RWPE1 (cell line): Measurements from ENCODE around the gene GINS1.
A peak's percentile ranks its signal among the peaks of the same experiment; 100 is the strongest.

ENCODE experiments used
- CTCF ChIA-PET: fragments of 350-600 bp; sonication (Branson Sonifier 250); formaldehyde crosslinking; extraction: SDS; loops from one replicate; lab custom pipeline; 2021; lab: Yijun Ruan, JAX
- POLR2A ChIA-PET: fragments of 400-600 bp; formaldehyde crosslinking; extraction: SDS; loops from one replicate; lab custom pipeline; 2020; ENCODE audit warnings: antibody characterized with exemption; ENCODE audit not compliant: low non-redundant PET; lab: Yijun Ruan, JAX
- DNase-seq: peaks from one replicate; pipeline ENCODE4 v3.0.0; 2012; ENCODE audit warnings: low spot score
- H3K27ac ChIP-seq: fragments of 450-650 bp; 2 replicates; pipeline ENCODE4 v1.5.1; 2017
- CTCF ChIP-seq: fragments of 450-650 bp; conservative IDR thresholded peaks from 2 replicates; pipeline ENCODE4 v1.5.1; 2017; ENCODE audit warnings: low read depth, mild to moderate bottlenecking

GINS1 gene

GRCh38 chr20:25444556-25444955, 37.1 kb downstream of the GINS1 start:
- H3K27ac ChIP-seq: no peak overlapping the region
- CTCF ChIA-PET: no interaction called here
- POLR2A ChIA-PET: no interaction called here
- DNase-seq: no peak
- no peak for TF ChIP-seq CTCF

GRCh38 chr20:25447671-25448070, 40.2 kb downstream of the GINS1 start:
- ChIA-PET CTCF (interaction anchor here (0.7 kb wide), 1 partner anchor 48 kb away, joined by 4 read pairs; no protein-coding TSS in a partner anchor), POLR2A (no interaction called here)
- DNase-seq: no peak
- no peak for TF ChIP-seq CTCF
- no peak overlapping the region for H3K27ac ChIP-seq

GRCh38 chr20:25452333-25452732, 44.9 kb downstream of the GINS1 start:
- no peak overlapping the region for H3K27ac ChIP-seq
- ChIA-PET POLR2A (no interaction called here), CTCF (no interaction called here)
- no peak for DNase-seq
- no peak for TF ChIP-seq CTCF

GRCh38 chr20:25453035-25453810, 45.8 kb downstream of the GINS1 start:
- peak overlapping the region; percentile 11; the same call in 1 of the 2 replicates for H3K27ac ChIP-seq
- CTCF ChIA-PET: interaction anchor here (0.7 kb wide), 1 partner anchor 133 kb away, joined by 3 read pairs; no protein-coding TSS in a partner anchor
- no peak for TF ChIP-seq CTCF
- peak; percentile 73 for DNase-seq
- POLR2A ChIA-PET: no interaction called here

- DNase-seq: no peak
- CTCF ChIA-PET: interaction anchor here (0.7 kb wide), 1 partner anchor 134 kb away, joined by 3 read pairs; no protein-coding TSS in a partner anchor
- no peak for TF ChIP-seq CTCF
- POLR2A ChIA-PET: no interaction called here
- no peak overlapping the region for H3K27ac ChIP-seq
Measured at GRCh38 chr20:25454153-25454900, 46.9 kb downstream of the GINS1 start.

- POLR2A ChIA-PET: no interaction called here
Measured at GRCh38 chr20:25457886-25458680, 50.6 kb downstream of the GINS1 start.

More at GRCh38 chr20:25457886-25458680, 50.6 kb downstream of the GINS1 start:
- no peak overlapping the region for H3K27ac ChIP-seq
- CTCF ChIA-PET: interaction anchor here (0.6 to 0.7 kb wide), 2 partner anchors 11 to 1801 kb away, joined by 3 to 4 read pairs; no protein-coding TSS in a partner anchor
- DNase-seq: no peak
- no peak for TF ChIP-seq CTCF
